Purkinje cell (primary cell): ENCODE results near the gene IL21. TPM values are rescaled to one million over a fixed set of nuclear protein-coding genes. Genes with fewer than 3 reads are reported as not detected.

ENCODE experiments used
- polyA plus RNA-seq: library from polyadenylated mRNA; unstranded; fragments of >200 nt; fragmentation: Nextera tagmentation; gene quantifications from 2 replicates; pipeline ENCODE4 v1.2.1, GENCODE V29; 2014

The IL21 gene
- not detected in 2 replicates for polyA plus RNA-seq

DNA sequence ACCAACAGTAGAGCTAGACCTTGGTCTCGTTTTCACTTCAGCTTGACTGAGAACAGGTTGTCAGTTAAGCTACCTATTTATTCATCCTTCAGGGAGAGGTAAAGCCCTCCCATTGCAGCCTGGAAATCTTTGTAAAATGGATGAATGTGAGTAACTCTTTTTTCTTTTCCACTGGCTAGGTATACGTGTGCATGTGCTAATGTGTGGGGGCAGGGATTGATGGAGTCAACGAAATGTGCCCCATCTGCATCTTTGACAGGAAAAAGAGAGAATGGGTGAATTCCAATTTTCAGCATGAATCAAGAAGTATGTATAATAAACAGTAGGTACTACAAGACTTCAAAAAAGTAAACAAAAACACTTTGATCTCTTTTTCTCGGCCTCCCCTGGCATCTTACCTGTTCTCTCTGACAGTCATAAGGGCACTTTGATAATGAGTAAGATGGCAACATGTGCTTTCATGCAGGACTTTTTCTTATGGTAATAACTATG, at the start of gene IL21:
Gene IL21, minus strand, starts transcription at position 51 of the 492 bp plus-strand sequence. CDS start 55 bp downstream, outside the sequence.

Other genes starting within 250 kb of the IL21 start
- not detected in 2 replicates for gene ADAD1, start 242.1 kb downstream of the IL21 start, polyA plus RNA-seq
- not detected in 2 replicates for gene IL2, start 164.3 kb downstream of the IL21 start, polyA plus RNA-seq
- gene BBS12, start 111.6 kb upstream of the IL21 start, polyA plus RNA-seq = 7.8 and 19.9 TPM in 2 replicates
- gene FGF2, start 205.8 kb upstream of the IL21 start, polyA plus RNA-seq = 2.6 and 3.2 TPM in 2 replicates